Effector CD4-positive, alpha-beta T cell (primary cell): Measurements from ENCODE around the gene ADCY7.

ENCODE experiments used
- DNase-seq: peaks from one replicate; pipeline ENCODE4 v3.0.0-alpha.2; 2020

The ADCY7 gene

DNA sequence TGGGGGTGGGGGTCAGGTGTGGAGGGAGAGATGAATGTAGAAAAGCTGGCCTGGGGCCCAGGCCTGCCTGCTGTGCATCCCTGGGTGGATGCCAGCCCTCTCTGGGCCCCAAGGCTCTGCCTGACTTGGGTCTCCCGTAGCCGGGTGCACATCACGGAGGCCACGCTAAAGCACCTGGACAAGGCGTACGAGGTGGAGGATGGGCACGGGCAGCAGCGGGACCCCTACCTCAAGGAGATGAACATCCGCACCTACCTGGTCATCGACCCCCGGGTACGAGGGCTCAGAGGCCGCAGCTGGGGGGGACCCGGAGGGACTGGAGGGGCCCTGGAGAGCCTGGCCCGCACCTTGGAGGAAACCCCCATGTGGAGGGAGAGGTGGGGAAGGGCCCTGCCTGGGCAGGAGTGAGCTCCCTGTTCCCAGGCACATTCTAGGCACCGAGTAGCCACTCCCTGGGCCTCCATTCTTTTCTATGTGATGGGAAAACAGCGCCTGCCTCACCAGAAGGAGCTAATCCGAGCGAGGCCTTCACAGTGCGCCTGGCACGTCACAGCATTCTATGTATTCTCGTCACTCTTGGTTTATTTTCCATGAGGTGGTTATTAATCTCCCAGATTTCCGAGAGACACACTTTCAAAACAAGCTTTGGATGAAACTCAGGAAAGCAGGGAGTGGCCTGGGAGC lies 34.7 kb downstream of the ADCY7 start:
- no peak for DNase-seq

DNA sequence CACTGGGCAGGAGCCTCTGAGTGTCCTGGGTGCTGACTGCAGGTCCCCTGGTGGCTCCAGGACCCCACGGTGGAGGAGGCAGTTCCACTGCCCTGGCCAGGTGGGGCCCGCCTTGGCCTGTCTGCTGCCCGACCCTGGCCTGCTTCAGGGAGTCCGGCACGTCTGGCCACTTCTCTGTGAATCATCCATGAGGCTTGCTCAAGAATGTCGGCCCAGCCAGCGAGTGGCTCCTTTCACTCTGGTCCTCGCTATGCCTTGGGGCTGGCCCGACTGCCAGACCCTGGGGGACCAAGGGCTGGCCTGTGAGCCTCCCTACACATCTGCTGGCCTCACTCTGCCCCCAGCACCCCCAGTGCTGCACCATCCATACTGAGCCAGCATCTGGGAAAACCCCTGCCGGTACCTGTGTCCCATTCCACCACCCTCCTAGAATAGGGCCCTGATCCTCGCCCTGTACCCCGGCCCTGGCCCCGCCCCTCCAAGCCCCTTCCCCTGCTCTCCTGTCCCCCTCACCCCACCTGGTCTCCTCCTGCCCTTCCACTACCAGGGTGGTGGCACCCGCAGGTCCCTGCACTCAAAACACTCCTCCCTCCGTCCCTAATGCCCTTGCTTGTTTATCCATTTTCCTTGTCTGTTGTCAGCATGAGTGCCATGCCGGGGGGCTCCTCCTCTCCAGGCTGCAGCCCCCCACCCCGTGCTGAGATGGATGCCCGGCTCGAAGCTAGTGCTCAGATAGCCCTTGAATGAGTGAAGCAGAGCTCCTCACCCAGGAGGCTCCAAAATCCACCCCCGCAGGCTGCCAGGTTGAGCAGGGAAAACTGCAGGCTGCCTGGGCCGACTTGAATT lies 35.5 kb downstream of the ADCY7 start:
- no peak for DNase-seq

DNA sequence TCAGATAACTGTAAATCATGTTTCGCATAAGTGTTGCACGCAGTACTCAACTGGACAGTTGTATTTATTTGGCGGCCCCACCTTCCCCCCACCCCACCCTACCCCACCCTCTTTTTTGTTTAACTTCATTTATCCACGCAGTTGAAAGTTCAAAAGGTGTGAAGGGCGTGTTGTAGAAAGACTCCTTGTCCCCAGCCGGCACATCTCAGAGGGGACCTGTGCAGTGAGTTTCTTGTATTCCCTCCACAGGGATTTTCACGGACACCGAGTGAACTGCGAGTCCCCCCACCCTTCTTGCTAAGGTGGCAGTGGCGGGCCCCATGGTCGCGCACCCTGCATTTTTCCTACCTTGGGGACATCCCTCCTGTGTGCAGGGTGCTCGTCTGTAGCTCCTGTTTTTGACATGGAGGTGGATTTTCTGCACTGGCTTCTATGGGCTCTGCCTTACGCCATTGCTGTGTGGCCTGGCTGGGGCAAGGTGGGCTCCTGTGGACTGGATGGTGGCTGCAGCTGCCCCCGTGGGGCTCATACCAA lies 36.2 kb downstream of the ADCY7 start:
- no peak for DNase-seq

DNA sequence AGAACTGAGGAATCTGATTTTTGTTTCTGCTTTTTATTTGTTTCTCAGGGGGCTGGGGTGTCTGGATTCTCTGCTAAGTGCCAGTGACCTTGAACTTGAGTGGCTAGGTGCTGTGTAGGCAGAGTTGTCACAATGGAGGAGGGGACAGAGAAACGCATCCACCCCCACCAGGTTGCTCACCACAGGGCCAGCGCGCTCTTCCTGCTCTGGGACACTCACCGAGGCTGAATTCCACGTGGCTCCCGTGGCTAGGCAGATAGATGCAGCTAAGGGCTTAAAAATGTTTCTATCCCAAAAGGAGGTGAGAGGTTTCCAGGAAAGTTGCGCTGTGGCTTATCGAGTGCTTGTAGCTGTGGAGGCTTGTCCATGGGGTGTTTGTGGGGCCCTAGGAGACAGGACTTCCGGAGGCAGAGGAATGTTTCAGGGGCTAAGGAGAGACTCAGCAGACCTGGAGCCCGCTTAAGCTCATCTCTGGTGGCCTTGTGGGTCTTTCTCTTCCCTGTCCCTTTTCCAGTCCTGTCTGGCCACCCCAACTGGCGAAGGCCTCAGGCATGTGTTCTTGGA lies 36.8 kb downstream of the ADCY7 start:
- no peak for DNase-seq

DNA sequence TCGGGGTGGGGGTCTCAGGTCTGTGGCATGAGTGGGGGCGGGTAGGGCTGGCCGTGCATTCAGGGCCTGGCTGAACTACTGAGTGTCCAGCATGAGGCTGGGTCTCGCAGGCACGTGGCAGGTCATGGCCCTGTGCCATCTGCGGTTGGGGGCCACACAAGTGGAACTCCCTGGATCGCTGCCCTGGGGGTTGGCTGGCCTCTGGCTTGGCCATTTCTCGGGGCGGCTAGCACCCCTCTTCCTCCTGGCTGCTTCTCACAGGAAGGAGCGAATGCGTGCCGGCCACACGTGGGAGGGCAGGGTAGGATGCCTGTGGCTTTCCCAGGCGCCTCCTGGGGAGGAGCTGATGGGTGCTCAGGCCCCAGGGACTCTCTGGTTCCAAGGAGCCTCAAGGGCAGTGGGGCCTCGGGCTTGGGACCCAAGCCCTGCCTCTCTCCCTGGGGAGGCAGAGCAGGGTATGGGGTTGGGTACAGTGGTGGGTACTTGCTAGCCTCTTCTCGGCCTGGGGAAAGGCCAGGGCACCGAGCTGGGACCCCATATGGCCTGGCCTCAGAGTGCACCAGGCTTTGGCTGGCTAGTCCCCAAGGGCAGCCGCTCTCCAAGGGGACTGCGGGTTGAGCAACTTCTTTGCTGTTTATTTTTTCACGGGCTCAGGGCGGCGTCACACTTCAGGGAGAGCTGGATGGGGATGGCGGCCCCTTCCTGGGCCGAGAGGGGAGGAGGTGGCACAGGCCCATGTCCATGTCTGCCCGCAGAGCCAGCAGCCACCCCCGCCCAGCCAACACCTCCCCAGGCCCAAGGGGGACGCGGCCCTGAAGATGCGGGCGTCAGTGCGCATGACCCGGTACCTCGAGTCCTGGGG lies 37.5 kb downstream of the ADCY7 start:
- DNase-seq: no peak

DNA sequence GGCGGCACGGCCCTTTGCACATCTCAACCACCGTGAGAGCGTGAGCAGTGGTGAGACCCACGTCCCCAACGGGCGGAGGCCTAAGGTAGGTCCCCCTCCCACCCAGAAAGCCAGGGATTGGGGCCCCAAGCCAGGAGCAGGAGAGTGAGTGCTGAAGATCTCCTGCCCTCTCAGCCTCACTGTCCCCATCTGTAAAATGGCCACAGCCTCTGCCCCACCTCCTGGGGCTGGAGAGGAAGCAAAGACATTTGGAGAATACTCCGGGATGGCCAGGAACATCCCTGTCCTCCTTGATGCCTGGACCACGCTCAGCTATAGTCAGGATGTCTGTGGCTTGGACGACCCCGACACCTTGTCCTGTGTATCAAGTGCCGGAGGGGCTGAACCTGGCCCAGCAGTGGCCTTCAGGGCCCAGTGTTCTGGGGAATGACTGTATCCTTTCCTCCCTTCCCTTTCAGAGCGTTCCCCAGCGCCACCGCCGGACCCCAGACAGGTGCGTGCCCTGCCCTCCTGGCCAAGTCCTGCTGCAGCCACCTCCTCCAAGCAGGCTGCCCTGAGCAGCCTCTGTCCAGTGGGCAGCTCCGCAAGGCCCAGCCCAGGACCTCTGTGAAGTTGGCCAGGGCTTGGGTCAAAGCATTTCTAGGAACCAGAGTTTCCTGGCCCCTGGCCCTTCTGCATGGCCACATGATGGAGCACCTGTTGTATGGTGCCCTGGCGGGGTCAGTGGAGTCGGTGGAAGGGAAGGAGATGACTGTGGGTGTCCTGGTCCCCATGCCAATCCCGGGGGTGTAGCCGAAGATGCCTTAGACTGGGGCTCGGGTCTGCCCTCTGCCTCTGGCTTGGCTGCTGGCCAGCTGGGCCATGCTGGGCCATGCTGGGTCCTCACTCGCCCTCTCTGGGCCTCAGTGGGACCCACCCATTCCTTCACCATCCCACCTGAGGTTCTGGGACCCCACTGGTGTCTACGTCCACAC lies 38.4 kb downstream of the ADCY7 start:
- no peak for DNase-seq

DNA sequence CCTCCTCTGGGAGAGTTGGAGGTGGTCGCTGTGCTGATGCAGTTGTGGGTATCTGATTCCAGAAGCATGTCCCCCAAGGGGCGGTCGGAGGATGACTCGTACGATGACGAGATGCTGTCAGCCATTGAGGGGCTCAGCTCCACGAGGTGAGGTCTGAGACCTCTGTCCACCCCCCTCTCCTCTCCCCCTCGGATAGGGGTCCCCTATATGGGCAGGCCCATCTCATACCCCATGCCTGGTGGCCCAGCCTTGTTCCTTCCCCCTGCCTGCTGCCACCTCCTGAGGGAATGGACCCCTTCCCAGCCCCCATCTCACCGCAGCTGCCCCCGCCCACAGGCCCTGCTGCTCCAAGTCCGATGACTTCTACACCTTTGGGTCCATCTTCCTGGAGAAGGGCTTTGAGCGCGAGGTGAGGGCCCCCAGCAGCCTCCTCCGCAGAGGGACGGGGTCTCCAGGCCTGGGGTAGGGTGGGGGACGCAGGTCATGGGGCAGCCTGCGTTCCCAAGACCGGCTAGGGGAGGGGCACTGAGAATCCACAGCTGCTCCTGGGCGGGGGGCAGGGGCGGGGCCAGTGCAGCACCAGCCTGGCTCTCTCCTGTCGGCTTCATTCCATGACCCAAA lies 39.2 kb downstream of the ADCY7 start:
- no peak for DNase-seq

DNA sequence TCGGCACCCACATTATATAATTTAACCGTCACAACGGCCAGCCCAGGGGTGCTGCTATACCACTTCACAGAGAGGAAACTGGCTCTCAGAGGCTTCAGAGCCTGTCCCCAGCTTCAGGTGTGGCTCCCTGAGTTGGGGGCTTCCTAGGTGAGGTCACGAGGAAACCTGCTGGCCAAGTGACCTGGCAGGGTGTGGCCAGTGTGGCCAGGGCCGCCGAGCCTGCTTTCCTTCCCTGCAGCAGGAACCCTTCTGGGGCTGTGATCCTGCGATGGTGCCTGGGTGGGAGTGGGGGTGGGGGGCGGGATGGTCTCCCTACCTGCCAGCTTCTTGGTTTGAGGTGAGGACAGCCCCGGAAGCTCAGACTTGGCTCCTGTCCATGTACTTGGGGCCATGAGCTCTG lies 39.9 kb downstream of the ADCY7 start:
- DNase-seq: no peak

DNA sequence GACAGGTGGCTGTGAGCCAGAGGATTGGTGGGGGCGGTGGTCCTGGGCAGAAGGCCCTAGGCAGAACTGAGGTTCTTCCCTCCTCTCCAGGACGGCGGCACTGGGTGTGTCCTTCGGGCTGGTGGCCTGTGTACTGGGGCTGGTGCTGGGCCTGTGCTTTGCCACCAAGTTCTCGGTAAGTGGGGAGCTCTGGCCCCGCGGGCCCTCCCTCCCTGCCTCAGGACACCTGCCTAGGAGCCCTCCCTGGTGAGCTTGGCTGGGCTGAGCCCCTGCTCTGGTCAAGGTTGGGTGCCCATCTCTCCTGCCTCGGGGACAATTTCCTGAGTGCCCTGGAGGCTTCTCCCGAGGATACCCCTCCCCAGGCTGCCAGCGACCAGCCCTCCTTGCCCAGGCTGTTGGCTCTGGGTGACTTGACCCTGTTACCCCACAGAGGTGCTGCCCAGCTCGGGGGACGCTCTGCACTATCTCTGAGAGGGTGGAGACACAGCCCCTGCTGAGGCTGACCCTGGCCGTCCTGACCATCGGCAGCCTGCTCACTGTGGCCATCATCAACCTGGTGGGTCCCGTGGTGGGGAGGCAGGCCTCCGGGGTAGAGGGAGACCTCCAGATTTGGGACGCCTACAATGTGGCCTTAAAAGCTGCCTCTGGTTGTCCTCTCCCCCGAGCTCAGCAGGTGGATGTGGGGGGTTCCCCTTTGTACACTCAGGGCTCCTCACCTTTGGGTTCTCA lies 42.0 kb downstream of the ADCY7 start:
- no peak for DNase-seq

DNA sequence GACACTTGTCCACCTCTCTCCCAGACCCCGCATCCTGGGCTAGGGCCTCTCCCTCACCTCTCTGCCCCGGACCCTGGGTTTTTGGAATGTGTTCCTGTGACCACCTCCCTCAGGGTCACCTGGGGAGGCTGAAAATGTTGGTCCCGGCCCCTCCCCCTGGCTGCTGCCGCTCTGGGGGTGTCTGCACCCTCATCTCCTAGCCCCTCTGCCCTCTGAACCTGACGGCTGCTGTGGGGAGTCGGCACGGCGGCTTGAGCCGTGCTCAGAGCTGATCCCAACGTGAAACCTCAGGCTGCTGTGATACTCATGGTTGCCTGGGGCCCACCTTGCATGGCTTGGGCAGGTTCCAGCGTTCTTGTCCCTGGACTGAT lies 42.8 kb downstream of the ADCY7 start:
- no peak for DNase-seq

DNA sequence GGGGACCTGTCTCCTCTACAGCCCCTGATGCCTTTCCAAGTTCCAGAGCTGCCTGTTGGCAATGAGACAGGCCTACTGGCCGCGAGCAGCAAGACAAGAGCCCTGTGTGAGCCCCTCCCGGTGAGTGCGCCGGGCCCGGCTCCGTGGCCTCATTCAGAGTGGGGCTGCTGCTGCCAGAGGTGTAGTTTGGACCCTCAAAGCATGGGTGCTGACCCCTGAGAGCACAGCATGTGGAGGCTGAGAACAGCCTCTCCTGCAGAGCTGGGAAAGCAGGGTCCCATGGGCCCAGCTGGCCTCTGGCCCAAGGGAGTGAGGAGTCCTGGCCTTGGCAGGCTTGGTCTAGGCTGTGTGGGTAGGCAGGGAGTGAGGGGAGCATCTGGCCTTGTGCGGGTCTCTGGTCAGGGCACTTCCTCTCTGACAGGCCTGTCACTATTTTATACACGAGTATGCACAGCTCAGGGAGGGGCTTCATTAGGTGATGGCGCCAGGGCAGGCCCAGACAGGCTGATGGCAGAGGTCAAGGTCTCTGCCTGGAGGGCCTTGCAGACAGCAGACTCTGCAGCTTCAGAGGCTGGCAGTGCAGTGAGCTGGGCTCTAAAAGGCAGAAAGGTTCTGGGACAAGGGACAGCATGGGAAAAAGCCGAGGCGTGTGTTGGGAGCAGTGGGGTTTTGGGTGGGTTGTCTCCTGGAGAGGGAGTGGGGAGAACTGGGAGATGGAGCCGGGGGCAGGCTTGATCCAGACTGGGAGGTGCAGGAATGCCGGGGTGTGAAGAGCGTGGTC lies 43.4 kb downstream of the ADCY7 start:
- no peak for DNase-seq

DNA sequence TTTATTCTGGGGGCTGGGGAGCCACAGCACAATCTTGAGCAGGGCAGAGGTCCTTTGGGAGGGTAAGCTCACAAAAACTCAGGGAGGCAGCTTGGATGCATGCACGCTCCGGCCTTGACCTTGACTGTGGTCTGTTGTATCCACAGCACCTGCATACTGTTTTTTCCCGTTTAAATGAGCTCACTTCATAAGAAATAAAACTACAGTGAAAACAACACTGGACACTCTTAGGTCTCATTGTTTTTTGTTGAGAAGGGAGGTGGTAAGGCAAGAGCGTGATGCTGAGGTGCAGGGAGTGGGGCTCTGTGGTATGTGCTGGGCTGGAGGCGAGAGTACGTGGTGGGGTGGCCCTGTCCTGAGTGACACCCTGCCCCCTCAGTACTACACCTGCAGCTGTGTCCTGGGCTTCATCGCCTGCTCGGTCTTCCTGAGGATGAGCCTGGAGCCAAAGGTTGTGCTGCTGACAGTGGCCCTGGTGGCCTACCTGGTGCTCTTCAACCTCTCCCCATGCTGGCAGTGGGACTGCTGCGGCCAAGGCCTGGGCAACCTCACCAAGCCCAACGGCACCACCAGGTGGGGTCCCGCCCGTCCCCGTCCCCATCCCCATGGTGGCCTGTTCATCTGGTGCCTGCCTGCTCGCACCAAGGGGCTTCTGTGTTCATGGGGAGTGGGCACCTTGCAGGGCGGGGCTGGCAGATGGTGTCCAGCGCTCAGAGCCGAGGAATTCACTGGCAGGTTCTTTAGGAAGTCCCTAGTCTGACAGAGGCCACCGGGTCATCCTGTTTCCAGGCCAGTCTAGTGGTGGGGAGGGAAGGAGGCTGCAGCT lies 44.2 kb downstream of the ADCY7 start:
- no peak for DNase-seq

DNA sequence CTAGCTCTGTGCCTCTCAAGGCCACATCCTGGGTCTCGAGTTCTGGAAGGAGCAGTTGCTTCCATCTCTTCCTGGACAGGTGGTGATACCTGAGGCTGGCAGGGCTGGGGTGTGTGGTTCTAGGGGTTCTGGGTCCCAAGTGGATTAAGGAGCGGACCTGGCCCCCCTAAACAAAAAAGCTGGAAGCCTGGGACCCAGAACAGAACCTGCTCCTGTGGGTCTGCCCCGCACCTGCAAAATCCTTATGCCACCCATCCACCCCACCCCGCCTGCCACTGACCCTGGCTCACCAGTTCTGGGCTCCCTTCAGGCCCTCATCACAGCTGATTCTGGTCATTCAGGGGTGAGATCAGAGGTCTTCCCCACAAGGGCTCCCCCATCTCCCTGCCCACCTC lies 44.8 kb downstream of the ADCY7 start:
- no peak for DNase-seq

DNA sequence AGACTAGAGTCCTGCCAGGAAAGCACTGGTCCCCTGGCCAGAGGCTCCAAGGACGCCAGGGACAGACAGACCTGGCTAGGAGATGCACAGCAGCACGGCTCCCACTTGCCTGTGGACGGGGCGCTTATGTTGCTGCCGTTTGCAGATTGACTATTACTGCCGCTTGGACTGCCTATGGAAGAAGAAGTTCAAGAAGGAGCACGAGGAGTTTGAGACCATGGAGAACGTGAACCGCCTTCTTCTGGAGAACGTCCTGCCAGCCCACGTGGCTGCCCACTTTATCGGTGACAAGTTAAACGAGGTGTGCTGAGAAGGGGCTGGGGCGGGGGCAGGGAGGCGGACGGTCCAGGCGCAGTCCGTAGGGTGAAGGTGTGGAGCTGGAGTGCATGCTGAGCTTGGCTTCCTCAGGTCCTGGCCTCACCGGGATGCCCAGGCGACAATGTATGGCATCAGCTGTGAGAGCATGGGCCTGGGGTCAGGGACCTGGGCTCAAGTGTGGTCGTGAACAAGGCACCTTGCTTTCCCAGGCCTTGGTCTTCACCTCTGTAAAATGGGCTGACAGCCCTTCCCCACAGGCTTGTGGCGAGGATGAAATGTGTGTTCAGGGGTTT lies 45.6 kb downstream of the ADCY7 start:
- DNase-seq: no peak

DNA sequence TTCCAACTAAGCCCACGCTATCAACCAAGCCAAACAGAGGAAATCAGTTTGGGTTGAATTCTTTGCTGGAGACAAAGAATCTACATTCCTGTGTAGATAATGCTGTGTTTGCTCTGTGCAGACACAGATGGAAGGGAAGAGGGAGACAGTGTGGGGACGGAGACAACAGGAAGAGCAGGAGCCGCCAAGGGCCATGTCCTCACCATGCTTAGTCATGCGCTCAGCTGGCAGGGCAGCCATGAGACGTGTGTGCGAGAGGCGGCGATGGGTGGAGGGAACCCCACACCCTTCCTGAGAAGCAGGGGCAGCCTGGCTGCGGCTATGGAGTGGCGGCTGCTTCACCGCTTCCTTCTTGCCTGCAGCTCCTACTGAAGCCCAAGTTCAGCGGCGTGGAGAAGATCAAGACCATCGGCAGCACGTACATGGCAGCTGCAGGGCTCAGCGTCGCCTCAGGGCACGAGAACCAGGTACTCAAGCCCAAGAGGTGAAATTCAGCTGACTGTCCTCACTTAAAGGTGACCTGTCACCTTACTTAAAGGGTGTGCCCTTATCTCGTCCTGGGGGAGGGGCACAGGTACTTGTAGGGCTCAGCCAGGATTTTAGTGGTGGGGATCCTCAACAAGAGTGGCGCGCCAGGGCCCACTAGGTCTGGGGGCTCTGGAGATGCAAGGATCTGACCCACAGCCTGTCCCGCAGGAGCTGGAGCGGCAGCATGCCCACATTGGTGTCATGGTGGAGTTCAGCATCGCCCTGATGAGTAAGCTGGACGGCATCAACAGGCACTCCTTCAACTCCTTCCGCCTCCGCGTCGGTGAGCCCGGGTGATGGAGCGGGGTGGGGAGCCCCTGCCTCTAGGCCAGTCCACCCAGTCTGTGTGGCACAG lies 47.5 kb downstream of the ADCY7 start:
- DNase-seq: peak; percentile 24

DNA sequence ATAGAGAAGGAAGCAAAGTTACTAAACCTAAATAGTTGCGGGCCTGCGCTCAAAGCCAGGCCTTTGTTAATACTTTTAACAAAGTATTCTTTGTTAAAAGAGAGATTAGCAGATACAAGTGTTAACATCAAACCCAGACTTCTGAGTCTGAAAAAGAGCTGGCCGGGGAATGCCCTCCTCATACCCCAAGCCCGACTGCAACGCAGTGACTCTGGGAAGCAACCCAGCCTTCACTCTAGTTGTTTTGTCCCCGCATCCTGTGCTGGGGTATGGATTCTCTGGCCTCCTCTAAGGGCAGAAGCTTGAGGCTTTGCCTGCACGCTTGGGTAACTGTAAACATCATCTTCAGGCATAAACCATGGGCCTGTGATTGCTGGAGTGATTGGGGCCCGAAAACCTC lies 48.3 kb downstream of the ADCY7 start:
- DNase-seq: no peak

DNA sequence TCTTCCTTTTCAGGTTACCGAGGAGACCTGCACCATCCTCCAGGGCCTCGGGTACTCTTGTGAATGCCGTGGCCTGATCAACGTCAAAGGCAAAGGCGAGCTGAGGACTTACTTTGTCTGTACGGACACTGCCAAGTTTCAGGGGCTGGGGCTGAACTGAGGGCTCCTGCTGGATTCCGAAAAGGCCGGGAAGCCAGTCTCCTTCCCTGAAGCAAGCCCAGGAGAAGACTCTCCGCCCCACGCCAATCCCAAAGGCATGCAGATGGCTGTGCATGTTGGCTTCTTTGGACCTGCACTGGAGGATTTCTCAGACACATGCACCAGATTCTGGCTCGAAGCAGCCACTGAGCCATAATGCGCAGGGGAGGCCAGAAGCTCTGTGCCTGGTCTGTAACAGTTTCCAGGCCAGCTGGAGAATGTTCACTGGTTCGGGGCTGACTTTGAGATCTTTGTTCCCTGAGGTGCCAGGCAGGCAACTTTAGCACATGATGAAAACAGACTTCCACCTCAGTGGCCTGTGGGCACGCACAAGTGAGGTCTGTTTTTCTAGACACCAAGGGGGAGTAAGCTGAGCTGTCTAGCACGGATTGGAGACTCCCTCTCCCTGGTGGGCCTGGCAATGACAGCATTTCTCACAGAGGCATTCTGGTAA lies 49.1 kb downstream of the ADCY7 start:
- DNase-seq: no peak
